Lung (tissue), 12 donors: ENCODE measurements around the gene PEX10. TPM values are rescaled to one million over a fixed set of nuclear protein-coding genes. Genes with fewer than 3 reads are reported as not detected.

Source experiments
- ATAC-seq: fragments of 200-7000 bp; cut with Tn5 transposase; one replicate; pipeline ENCODE4 v1.9.1; 2020; ENCODE audit warnings: moderate number of reproducible peaks; ENCODE audit not compliant: insufficient read depth, low FRiP score
- DNase-seq, 3 donors: peaks; one replicate each; pipeline ENCODE4 v3.0.0-alpha.2; 2013 to 2017
- H3K27ac ChIP-seq, 2 donors: one replicate each; pipeline ENCODE4 v1.5.1; 2013; ENCODE audit warnings: mild to moderate bottlenecking in 2 of 2, moderate library complexity in 2 of 2, control low read depth in 1 of 2, inconsistent platforms in 1 of 2, low read depth in 1 of 2, low read length in 1 of 2
- H3K27me3 ChIP-seq, 3 donors: one replicate each; pipeline ENCODE4 v1.5.1; 2013; ENCODE audit warnings: low read length in 2 of 3; ENCODE audit not compliant: control insufficient read depth in 3 of 3, insufficient read depth in 3 of 3
- H3K36me3 ChIP-seq, 4 donors: one replicate each; pipeline ENCODE4 v1.5.1; 2013; ENCODE audit warnings: low read length in 4 of 4, mild to moderate bottlenecking in 1 of 4, moderate library complexity in 1 of 4; ENCODE audit not compliant: control insufficient read depth in 4 of 4, insufficient read depth in 4 of 4
- H3K4me1 ChIP-seq, 5 donors: one replicate each; pipeline ENCODE4 v1.5.1; 2013; ENCODE audit warnings: low read length in 5 of 5, mild to moderate bottlenecking in 2 of 5, moderate library complexity in 1 of 5; ENCODE audit not compliant: control insufficient read depth in 5 of 5, insufficient read depth in 5 of 5
- H3K4me3 ChIP-seq: one replicate; pipeline ENCODE4 v1.5.1; 2013; ENCODE audit warnings: mild to moderate bottlenecking, control low read depth, moderate library complexity
- H3K9ac ChIP-seq, 2 donors: one replicate each; pipeline ENCODE4 v1.5.1; 2013; ENCODE audit warnings: low read length in 2 of 2, control low read depth in 1 of 2; ENCODE audit not compliant: insufficient read depth in 1 of 2
- H3K9me3 ChIP-seq, 4 donors: one replicate each; pipeline ENCODE4 v1.5.1; 2013; ENCODE audit warnings: low read length in 3 of 4, mild to moderate bottlenecking in 1 of 4, moderate library complexity in 1 of 4; ENCODE audit not compliant: control insufficient read depth in 4 of 4, insufficient read depth in 3 of 4
- CTCF ChIP-seq: IDR thresholded peaks from 2 replicates; pipeline ENCODE4 v1.5.1; 2012; ENCODE audit warnings: mild to moderate bottlenecking; ENCODE audit errors: control extremely low read depth, extremely low read depth
- WGBS, 2 donors: extraction: QIAGEN DNeasy Blood & Tissue Kit; methylation state at CpG; one replicate each; pipeline ENCODE4 v1.1.7; 2013; 5-methylcytosine and 5-hydroxymethylcytosine counted together
- polyA plus RNA-seq, 2 donors: library from polyadenylated mRNA; stranded (reverse); fragments of 200-250 nt; gene quantifications; one replicate each; pipeline ENCODE4 v1.2.1, GENCODE V29; 2013
- total RNA-seq, 2 donors: library from RNA; depleted of rRNA in 1 of 2; stranded (reverse); fragments of >200 nt in 1 of 2; gene quantifications; one replicate each; pipeline ENCODE4 v1.2.1, GENCODE V29; 2014 to 2021
- donor health status: control.
- donor health status: control.
- donor health status: Bipolar disorder and iron deficiency.
- donor health status: healthy.
- donor health status: DM: yes; HTN: yes; CAD: no.

PEX10 gene
- total and polyA plus RNA-seq, 4 donors, result 15.7 to 25.4 (median 20.5) TPM

GRCh38 chr1:2396059-2396458 is 16.3 kb downstream of the PEX10 start:
- Histone ChIP-seq H3K36me3 (peaks cover 10 to 49% (median 35%) of the 10 kb centered on the region in 4 donors), H3K4me1 (peaks cover 0 to 14% (median 12%) of the 10 kb centered on the region in 5 donors), H3K9ac (no peak overlapping the region), H3K27ac (no peak overlapping the region), H3K9me3 (no peaks in the 10 kb centered on the region), H3K4me3 (no peak overlapping the region), H3K27me3 (no peaks in the 10 kb centered on the region)
- ATAC-seq, result no peak
- 84 to 90% methylated on average over 17 of the region's 17 CpGs for WGBS, 2 donors
- no peak for DNase-seq
- no peak for TF ChIP-seq CTCF

- Histone ChIP-seq H3K9me3 (no peaks in the 10 kb centered on the region), H3K4me3 (no peak overlapping the region), H3K36me3 (peaks cover 10 to 41% (median 29%) of the 10 kb centered on the region in 4 donors), H3K9ac (no peak overlapping the region), H3K27me3 (no peaks in the 10 kb centered on the region), H3K4me1 (peaks cover 0 to 20% (median 12%) of the 10 kb centered on the region in 5 donors), H3K27ac (no peak overlapping the region)
- DNase-seq (no peak), ATAC-seq (no peak)
- 95 to 97% methylated on average over 10 of the region's 10 CpGs for WGBS, 2 donors
- TF ChIP-seq CTCF, result no peak
Observed at GRCh38 chr1:2395245-2395644, 17.1 kb downstream of the PEX10 start.

GRCh38 chr1:2394761-2395160 is 17.6 kb downstream of the PEX10 start:
- H3K27me3 ChIP-seq, result no peaks in the 10 kb centered on the region
- ATAC-seq (no peak), DNase-seq (no peak)
- no peak overlapping the region for H3K9ac ChIP-seq
- H3K9me3 ChIP-seq, result no peaks in the 10 kb centered on the region
- peaks cover 10 to 38% (median 27%) of the 10 kb centered on the region in 4 donors for H3K36me3 ChIP-seq
- H3K4me3 ChIP-seq, result no peak overlapping the region
- peaks cover 0 to 22% (median 12%) of the 10 kb centered on the region in 5 donors for H3K4me1 ChIP-seq
- H3K27ac ChIP-seq, result no peak overlapping the region
- no peak for TF ChIP-seq CTCF
- 86 to 92% methylated on average over 11 of the region's 11 CpGs for WGBS, 2 donors

- H3K9ac ChIP-seq, result no peak overlapping the region
- 94 to 96% methylated on average over 7 of the region's 7 CpGs for WGBS, 2 donors
- H3K4me3 ChIP-seq, result no peak overlapping the region
- DNase-seq (no peak), ATAC-seq (no peak)
- peaks cover 10 to 33% (median 23%) of the 10 kb centered on the region in 4 donors for H3K36me3 ChIP-seq
- no peak overlapping the region for H3K27ac ChIP-seq
- H3K4me1 ChIP-seq, result peaks cover 0 to 22% (median 12%) of the 10 kb centered on the region in 5 donors
- H3K9me3 ChIP-seq, result no peaks in the 10 kb centered on the region
- TF ChIP-seq CTCF, result no peak
- H3K27me3 ChIP-seq, result no peaks in the 10 kb centered on the region
Observed at GRCh38 chr1:2394220-2394619, 18.1 kb downstream of the PEX10 start.
